Calu3 (cell line): Measurements from ENCODE around the gene ACACA. TPM values are rescaled to one million over a fixed set of nuclear protein-coding genes. Genes with fewer than 3 reads are reported as not detected.

Source experiments
- BruUV-seq: library from RNA; stranded (reverse); fragments of 400-500 nt; replicated peaks from 2 replicates; lab custom pipeline; 2021; lab: Mats Ljungman, UMichigan
- CTCF ChIA-PET: fragments of 300-600 bp; sonication (Branson Sonifier 250); formaldehyde crosslinking; loops from one replicate; lab custom pipeline; 2022; ENCODE audit warnings: antibody characterized with exemption; lab: Charles Lee
- DNase-seq: peaks from one replicate; pipeline ENCODE4 v3.0.0; 2022
- H3K27ac Mint-ChIP-seq: one replicate; pipeline ENCODE4 v1.8.0; 2022; ENCODE audit warnings: mixed read lengths; ENCODE audit not compliant: unreplicated experiment
- H3K27me3 Mint-ChIP-seq: one replicate; pipeline ENCODE4 v1.8.0; 2022; ENCODE audit warnings: mixed read lengths; ENCODE audit not compliant: unreplicated experiment
- H3K36me3 Mint-ChIP-seq: one replicate; pipeline ENCODE4 v1.8.0; 2022; ENCODE audit warnings: mild to moderate bottlenecking, moderate library complexity, mixed read lengths; ENCODE audit not compliant: insufficient read depth, unreplicated experiment
- H3K4me1 Mint-ChIP-seq: one replicate; pipeline ENCODE4 v1.8.0; 2022; ENCODE audit warnings: mild to moderate bottlenecking, low read depth, mixed read lengths; ENCODE audit not compliant: unreplicated experiment
- H3K4me3 Mint-ChIP-seq: one replicate; pipeline ENCODE4 v1.8.0; 2022; ENCODE audit warnings: mild to moderate bottlenecking, low read depth, moderate library complexity, mixed read lengths; ENCODE audit not compliant: unreplicated experiment
- H3K9me3 Mint-ChIP-seq: one replicate; pipeline ENCODE4 v1.8.0; 2022; ENCODE audit warnings: low read depth, mixed read lengths; ENCODE audit not compliant: unreplicated experiment
- intact Hi-C: fragments of 100-400 bp; cut with micrococcal nuclease; formaldehyde crosslinking; loops from one replicate; pipeline ENCODE4 v1.10.0; 2022; ENCODE audit not compliant: unreplicated experiment
- total RNA-seq: library from RNA; stranded (reverse); gene quantifications from 2 replicates; pipeline ENCODE4 v1.2.3, GENCODE V29; 2022
- TF ChIP-seq, protein P1 (sequence below): fragments of 200-600 bp; IDR thresholded peaks from one replicate; pipeline ENCODE4 v1.8.0; 2022; ENCODE audit warnings: antibody characterized with exemption; ENCODE audit not compliant: unreplicated experiment

ACACA gene
- total RNA-seq, 1 experiment from 2014 or later = 392 TPM

GRCh38 chr17:37135576-37135975, 271.1 kb downstream of the ACACA start:
- H3K27ac Mint-ChIP-seq = no peak overlapping the region
- CTCF ChIA-PET = no interaction called here
- peaks cover 11% of the 10 kb centered on the region for H3K4me1 Mint-ChIP-seq
- H3K27me3 Mint-ChIP-seq = no peaks in the 10 kb centered on the region
- no peaks in the 10 kb centered on the region for H3K9me3 Mint-ChIP-seq
- TF ChIP-seq, protein P1, sequence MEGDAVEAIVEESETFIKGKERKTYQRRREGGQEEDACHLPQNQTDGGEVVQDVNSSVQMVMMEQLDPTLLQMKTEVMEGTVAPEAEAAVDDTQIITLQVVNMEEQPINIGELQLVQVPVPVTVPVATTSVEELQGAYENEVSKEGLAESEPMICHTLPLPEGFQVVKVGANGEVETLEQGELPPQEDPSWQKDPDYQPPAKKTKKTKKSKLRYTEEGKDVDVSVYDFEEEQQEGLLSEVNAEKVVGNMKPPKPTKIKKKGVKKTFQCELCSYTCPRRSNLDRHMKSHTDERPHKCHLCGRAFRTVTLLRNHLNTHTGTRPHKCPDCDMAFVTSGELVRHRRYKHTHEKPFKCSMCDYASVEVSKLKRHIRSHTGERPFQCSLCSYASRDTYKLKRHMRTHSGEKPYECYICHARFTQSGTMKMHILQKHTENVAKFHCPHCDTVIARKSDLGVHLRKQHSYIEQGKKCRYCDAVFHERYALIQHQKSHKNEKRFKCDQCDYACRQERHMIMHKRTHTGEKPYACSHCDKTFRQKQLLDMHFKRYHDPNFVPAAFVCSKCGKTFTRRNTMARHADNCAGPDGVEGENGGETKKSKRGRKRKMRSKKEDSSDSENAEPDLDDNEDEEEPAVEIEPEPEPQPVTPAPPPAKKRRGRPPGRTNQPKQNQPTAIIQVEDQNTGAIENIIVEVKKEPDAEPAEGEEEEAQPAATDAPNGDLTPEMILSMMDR = no peak
- no TSS peak for BruUV-seq
- DNase-seq = no peak
- no peaks in the 10 kb centered on the region for H3K36me3 Mint-ChIP-seq
- intact Hi-C loops = no loop called here
- H3K4me3 Mint-ChIP-seq = no peak overlapping the region

GRCh38 chr17:37134050-37134449, 272.6 kb downstream of the ACACA start:
- intact Hi-C loops = no loop called here
- H3K4me1 Mint-ChIP-seq = peaks cover 11% of the 10 kb centered on the region
- no TSS peak for BruUV-seq
- no peaks in the 10 kb centered on the region for H3K27me3 Mint-ChIP-seq
- H3K36me3 Mint-ChIP-seq = peaks cover 12% of the 10 kb centered on the region
- CTCF ChIA-PET = no interaction called here
- TF ChIP-seq, protein P1 = no peak
- H3K9me3 Mint-ChIP-seq = no peaks in the 10 kb centered on the region
- no peak overlapping the region for H3K27ac Mint-ChIP-seq
- H3K4me3 Mint-ChIP-seq = no peak overlapping the region
- DNase-seq = no peak

DNA sequence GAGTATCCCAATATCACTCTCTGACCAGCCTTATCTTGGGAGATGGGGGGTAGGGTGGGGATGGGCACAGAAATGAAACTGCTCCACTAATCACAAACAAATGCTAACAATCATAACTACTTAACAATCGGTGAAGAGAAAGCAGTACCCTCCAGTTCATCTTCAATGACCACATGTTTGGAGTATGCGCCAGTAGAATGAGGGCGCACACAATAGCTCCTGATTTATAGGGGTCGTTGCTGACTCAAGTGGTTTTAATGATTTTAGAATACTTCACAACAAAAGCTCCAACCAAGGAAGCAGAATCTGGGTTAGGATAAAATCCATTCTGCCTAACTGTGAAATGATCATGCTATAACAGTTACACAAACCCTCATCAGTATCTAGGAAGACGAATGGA, 273.5 kb downstream of the ACACA start:
- DNase-seq = no peak
- CTCF ChIA-PET = interaction anchor here (0.7 to 1.1 kb wide), 3 partner anchors 9 to 438 kb away, joined by 3 to 4 read pairs (median 4); no protein-coding TSS in a partner anchor
- Mint-ChIP-seq H3K27ac (no peak overlapping the region), H3K36me3 (peaks cover 12% of the 10 kb centered on the region), H3K9me3 (no peaks in the 10 kb centered on the region), H3K4me1 (peaks cover 11% of the 10 kb centered on the region), H3K4me3 (no peak overlapping the region), H3K27me3 (no peaks in the 10 kb centered on the region)
- BruUV-seq = no TSS peak
- TF ChIP-seq, protein P1 = no peak
- intact Hi-C loops = no loop called here

- Mint-ChIP-seq H3K27ac (no peak overlapping the region), H3K36me3 (peaks cover 23% of the 10 kb centered on the region), H3K4me3 (no peak overlapping the region), H3K9me3 (no peaks in the 10 kb centered on the region), H3K27me3 (no peaks in the 10 kb centered on the region), H3K4me1 (peaks cover 11% of the 10 kb centered on the region)
- CTCF ChIA-PET = interaction anchor here (0.7 kb wide), 2 partner anchors 27 to 437 kb away, joined by 4 read pairs; no protein-coding TSS in a partner anchor
- intact Hi-C loops = no loop called here
- DNase-seq = no peak
- TF ChIP-seq, protein P1 = no peak
- BruUV-seq = no TSS peak
Observed at GRCh38 chr17:37131669-37132611, 274.7 kb downstream of the ACACA start.
